Stimulated activated CD8-positive, alpha-beta memory T cell treated with anti-CD3 and anti-CD28 coated beads, Interleukin-12 subunit alpha, Interleukin-12 subunit beta, amount 100 ng/mL, for 1 hour (primary cell): ENCODE data around the gene CCBE1.

Experiments used
- DNase-seq: peaks from one replicate; pipeline ENCODE4 v3.0.0-alpha.2; 2020; ENCODE audit warnings: low read depth

Gene CCBE1

GRCh38 chr18:59570101-59570775 lies 127.0 kb downstream of the CCBE1 start:
- no peak for DNase-seq

- DNase-seq, result no peak
These were observed 127.8 kb downstream of the CCBE1 start for GRCh38 chr18:59569390-59569791.

GRCh38 chr18:59567431-59567830 lies 129.8 kb downstream of the CCBE1 start:
- no peak for DNase-seq

GRCh38 chr18:59566533-59566971 lies 130.7 kb downstream of the CCBE1 start:
- DNase-seq, result no peak

- DNase-seq, result no peak
These were observed 131.3 kb downstream of the CCBE1 start for GRCh38 chr18:59565957-59566356.

- DNase-seq, result no peak
These were observed 132.7 kb downstream of the CCBE1 start for GRCh38 chr18:59564561-59564960.

GRCh38 chr18:59563176-59563785 lies 133.9 kb downstream of the CCBE1 start:
- DNase-seq, result no peak

- DNase-seq, result no peak
These were observed 134.5 kb downstream of the CCBE1 start for GRCh38 chr18:59562751-59563150.

- no peak for DNase-seq
These were observed 135.6 kb downstream of the CCBE1 start for GRCh38 chr18:59561612-59562011.

GRCh38 chr18:59560556-59560955 lies 136.7 kb downstream of the CCBE1 start:
- no peak for DNase-seq

GRCh38 chr18:59559528-59559927 lies 137.7 kb downstream of the CCBE1 start:
- DNase-seq, result no peak

- no peak for DNase-seq
These were observed 141.1 kb downstream of the CCBE1 start for GRCh38 chr18:59555995-59556659.

- DNase-seq, result no peak
These were observed 142.4 kb downstream of the CCBE1 start for GRCh38 chr18:59554796-59555335.

GRCh38 chr18:59553273-59553870 lies 143.9 kb downstream of the CCBE1 start:
- DNase-seq, result no peak

GRCh38 chr18:59551902-59552635 lies 145.2 kb downstream of the CCBE1 start:
- DNase-seq, result no peak

GRCh38 chr18:59550174-59550516 lies 147.1 kb downstream of the CCBE1 start:
- DNase-seq, result no peak

- no peak for DNase-seq
These were observed 147.6 kb downstream of the CCBE1 start for GRCh38 chr18:59549503-59550173.

- no peak for DNase-seq
These were observed 149.5 kb downstream of the CCBE1 start for GRCh38 chr18:59547581-59548182.

GRCh38 chr18:59546188-59546587 lies 151.0 kb downstream of the CCBE1 start:
- DNase-seq, result no peak

- no peak for DNase-seq
These were observed 156.4 kb downstream of the CCBE1 start for GRCh38 chr18:59540780-59541179.

- no peak for DNase-seq
These were observed 156.9 kb downstream of the CCBE1 start for GRCh38 chr18:59540346-59540745.
